Endothelial cell (in vitro differentiated cells): ENCODE results near the gene DAD1. TPM values are rescaled to one million over a fixed set of nuclear protein-coding genes. Genes with fewer than 3 reads are reported as not detected.

ENCODE experiments used
- DNase-seq: peaks from one replicate; pipeline ENCODE4 v3.0.0; 2021; ENCODE audit warnings: low spot score
- H3K27ac Mint-ChIP-seq: one replicate; pipeline ENCODE4 v1.8.0; 2021; ENCODE audit warnings: mixed read lengths, inconsistent platforms; ENCODE audit not compliant: unreplicated experiment
- H3K27me3 Mint-ChIP-seq: one replicate; pipeline ENCODE4 v1.8.0; 2021; ENCODE audit warnings: mild to moderate bottlenecking, moderate library complexity, mixed read lengths, inconsistent platforms; ENCODE audit not compliant: unreplicated experiment
- H3K36me3 Mint-ChIP-seq: one replicate; pipeline ENCODE4 v1.8.0; 2021; ENCODE audit warnings: mild to moderate bottlenecking, low read depth, mixed read lengths, inconsistent platforms; ENCODE audit not compliant: unreplicated experiment
- H3K4me1 Mint-ChIP-seq: one replicate; pipeline ENCODE4 v1.8.0; 2021; ENCODE audit warnings: mild to moderate bottlenecking, mixed read lengths, inconsistent platforms; ENCODE audit not compliant: unreplicated experiment
- H3K4me3 Mint-ChIP-seq: one replicate; pipeline ENCODE4 v1.8.0; 2021; ENCODE audit warnings: mild to moderate bottlenecking, mixed read lengths, inconsistent platforms; ENCODE audit not compliant: unreplicated experiment
- H3K9me3 Mint-ChIP-seq: one replicate; pipeline ENCODE4 v1.8.0; 2021; ENCODE audit warnings: mixed read lengths, inconsistent platforms; ENCODE audit not compliant: unreplicated experiment
- total RNA-seq: library from RNA; stranded (reverse); fragmentation: NEBNext Ultra II Directional; extraction: Animal tissue kit (Norgen Biotek cat#: 25700); gene quantifications from one replicate; pipeline ENCODE4 v1.2.1, GENCODE V29; 2021; ENCODE audit not compliant: unreplicated experiment
- TF ChIP-seq, protein P1 (sequence below): fragments of 200-600 bp; sonication (generic); IDR thresholded peaks from one replicate; pipeline ENCODE4 v1.5.0; 2021; ENCODE audit warnings: antibody characterized with exemption; ENCODE audit not compliant: unreplicated experiment

Gene DAD1
- total RNA-seq, 1 donor from 2014 or later: 250 TPM

DNA sequence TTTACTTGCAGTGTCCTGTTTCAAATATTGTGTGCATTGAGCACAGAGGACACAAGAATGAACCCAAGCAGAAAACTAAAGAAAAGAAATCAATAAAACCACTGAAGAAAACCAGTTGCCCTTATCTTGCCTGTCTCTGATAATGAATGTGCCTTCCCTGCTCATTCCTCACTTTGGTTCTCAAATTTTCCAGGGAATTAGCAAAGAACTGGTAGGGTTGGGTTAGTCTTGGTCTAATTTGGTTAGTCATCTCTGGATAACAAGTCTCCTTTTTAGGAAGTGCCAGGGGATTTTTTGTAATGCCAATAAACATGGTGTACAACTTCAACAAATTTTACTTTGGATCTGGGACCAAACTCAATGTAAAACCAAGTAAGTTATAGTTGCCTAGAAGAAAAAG, 65.7 kb downstream of the DAD1 start:
- Mint-ChIP-seq H3K9me3 (no peaks in the 10 kb centered on the region), H3K36me3 (peaks cover 3% of the 10 kb centered on the region)

DNA sequence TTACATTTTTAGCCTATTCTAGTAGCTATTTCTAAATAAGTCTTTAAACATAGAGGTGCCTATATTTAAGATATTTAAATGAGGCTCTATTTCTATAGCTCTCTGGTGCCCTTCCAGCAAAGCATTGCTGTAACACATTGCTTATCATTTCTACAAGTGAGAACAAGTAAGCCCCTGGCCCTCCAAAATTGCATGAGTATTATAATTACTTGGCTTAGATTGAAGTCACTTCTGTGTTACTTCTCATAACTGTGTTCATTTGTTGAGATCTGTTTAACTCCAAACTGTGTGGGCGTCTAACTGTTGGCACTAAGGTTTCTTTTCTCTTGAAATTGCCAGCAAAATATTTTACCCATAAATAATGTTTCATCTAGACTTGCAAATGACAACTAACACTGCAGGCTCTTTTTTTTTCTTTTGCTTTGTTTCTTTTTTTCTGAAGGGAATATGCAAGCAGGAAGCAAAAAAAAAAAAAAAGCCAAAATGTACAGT, 66.5 kb downstream of the DAD1 start:
- Mint-ChIP-seq H3K9me3 (no peaks in the 10 kb centered on the region), H3K27me3 (no peaks in the 10 kb centered on the region), H3K4me3 (no peak overlapping the region), H3K4me1 (peaks cover 26% of the 10 kb centered on the region), H3K36me3 (peaks cover 4% of the 10 kb centered on the region), H3K27ac (no peak overlapping the region)
- TF ChIP-seq, protein P1, sequence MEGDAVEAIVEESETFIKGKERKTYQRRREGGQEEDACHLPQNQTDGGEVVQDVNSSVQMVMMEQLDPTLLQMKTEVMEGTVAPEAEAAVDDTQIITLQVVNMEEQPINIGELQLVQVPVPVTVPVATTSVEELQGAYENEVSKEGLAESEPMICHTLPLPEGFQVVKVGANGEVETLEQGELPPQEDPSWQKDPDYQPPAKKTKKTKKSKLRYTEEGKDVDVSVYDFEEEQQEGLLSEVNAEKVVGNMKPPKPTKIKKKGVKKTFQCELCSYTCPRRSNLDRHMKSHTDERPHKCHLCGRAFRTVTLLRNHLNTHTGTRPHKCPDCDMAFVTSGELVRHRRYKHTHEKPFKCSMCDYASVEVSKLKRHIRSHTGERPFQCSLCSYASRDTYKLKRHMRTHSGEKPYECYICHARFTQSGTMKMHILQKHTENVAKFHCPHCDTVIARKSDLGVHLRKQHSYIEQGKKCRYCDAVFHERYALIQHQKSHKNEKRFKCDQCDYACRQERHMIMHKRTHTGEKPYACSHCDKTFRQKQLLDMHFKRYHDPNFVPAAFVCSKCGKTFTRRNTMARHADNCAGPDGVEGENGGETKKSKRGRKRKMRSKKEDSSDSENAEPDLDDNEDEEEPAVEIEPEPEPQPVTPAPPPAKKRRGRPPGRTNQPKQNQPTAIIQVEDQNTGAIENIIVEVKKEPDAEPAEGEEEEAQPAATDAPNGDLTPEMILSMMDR: no peak
- DNase-seq: no peak

More for the DNA sequence above, 65.7 kb downstream of the DAD1 start:
- Mint-ChIP-seq H3K4me3 (no peak overlapping the region), H3K27me3 (no peaks in the 10 kb centered on the region), H3K4me1 (peaks cover 22% of the 10 kb centered on the region), H3K27ac (no peak overlapping the region)
- DNase-seq: no peak
- TF ChIP-seq, protein P1: no peak

DNA sequence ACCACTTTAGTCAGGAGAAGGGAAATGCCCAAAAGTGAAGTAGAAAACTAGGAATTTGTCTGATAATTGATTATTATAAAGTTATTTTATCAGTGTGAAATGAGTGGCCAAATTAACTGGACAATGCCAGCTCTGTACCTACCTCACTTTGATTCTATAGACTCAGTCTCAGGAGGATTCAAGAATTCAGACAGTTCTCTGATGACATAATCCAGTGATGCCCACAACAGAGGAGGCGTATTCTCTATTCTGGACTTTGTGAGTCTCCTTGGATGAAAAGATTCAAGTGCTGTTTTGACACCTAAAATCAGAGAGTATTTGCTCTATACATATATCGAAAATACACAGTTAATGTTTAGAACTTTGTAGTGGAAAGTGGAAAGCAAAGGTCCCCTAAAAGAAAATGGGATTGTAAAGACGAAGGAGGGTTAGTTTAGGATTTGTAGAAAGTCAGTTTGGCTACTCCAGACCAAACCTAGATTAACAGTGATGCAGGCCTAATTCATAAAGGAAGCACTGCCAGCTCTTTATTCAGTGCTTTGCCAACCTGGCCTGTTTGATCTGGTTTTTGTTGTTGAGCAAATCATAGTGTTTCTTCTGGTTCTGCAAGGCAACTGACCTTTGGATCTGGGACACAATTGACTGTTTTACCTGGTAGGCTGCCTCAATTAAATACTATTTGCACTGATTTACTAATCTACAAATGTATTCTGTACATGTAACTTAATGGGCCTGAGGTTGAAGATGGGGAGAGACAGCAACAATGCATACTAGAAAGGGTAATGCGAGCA, 67.4 kb downstream of the DAD1 start:
- H3K4me3 Mint-ChIP-seq: no peak overlapping the region
- H3K9me3 Mint-ChIP-seq: no peaks in the 10 kb centered on the region
- H3K36me3 Mint-ChIP-seq: peaks cover 4% of the 10 kb centered on the region
- H3K27me3 Mint-ChIP-seq: no peaks in the 10 kb centered on the region
- H3K27ac Mint-ChIP-seq: no peak overlapping the region
- no peak for DNase-seq
- TF ChIP-seq, protein P1: no peak
- H3K4me1 Mint-ChIP-seq: peaks cover 29% of the 10 kb centered on the region

DNA sequence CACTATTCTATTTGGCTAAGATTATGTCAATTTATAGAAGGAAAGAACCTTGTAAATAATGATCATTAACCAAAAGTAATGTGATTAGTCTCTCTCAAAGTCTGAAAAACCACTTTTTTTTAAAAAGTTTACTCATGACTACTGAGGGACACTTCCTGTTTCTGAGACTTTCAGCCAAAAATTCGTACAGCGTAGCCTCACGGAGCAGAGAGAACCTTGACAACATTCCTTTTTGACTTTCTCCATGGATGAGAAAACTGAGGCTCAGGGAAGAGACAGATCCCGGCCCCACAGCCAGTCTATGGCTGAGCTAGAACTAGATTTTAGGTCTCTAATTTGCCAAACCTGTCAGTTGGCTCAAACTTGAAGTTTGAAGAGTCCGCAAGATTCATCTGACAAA, 68.2 kb downstream of the DAD1 start:
- H3K36me3 Mint-ChIP-seq: peaks cover 4% of the 10 kb centered on the region

More for the DNA sequence above, 68.2 kb downstream of the DAD1 start:
- Mint-ChIP-seq H3K9me3 (no peaks in the 10 kb centered on the region), H3K27me3 (no peaks in the 10 kb centered on the region), H3K4me3 (no peak overlapping the region), H3K27ac (no peak overlapping the region), H3K4me1 (peaks cover 37% of the 10 kb centered on the region)
- TF ChIP-seq, protein P1: no peak
- DNase-seq: no peak
